Left colon (tissue), 2 donors: ENCODE data around the gene ENSA. TPM values are rescaled to one million over a fixed set of nuclear protein-coding genes. Genes with fewer than 3 reads are reported as not detected.
"Not testable (repeated sequence)": the region's sequence is repeated elsewhere in the genome, so short reads cannot be mapped to it uniquely, and the experiment has no call there.

ENCODE experiments used
- ATAC-seq: fragments of 200-7000 bp; cut with Tn5 transposase; one replicate; pipeline ENCODE4 v1.9.1; 2020; ENCODE audit warnings: mild to moderate bottlenecking, moderate library complexity
- DNase-seq, 2 donors: peaks; one replicate each; pipeline ENCODE4 v3.0.0-alpha.2; 2020
- intact Hi-C, 2 donors: fragments of 100-400 bp; cut with DNase I in 1 of 2; cut with micrococcal nuclease in 1 of 2; formaldehyde crosslinking; loops; one replicate each; pipeline versions ENCODE4 v1.11.2 to v1.14.0; 2022; cut with DNase I, micrococcal nuclease
- long read RNA-seq: library from polyadenylated mRNA; unstranded; transcript quantifications from one replicate; pipeline ENCODE4 v2.0.0, GENCODE V29; 2021
- total RNA-seq, 2 donors: library from RNA; stranded (reverse); fragmentation: NEBNext Ultra II Directional; extraction: Animal tissue kit (Norgen Biotek cat#: 25700); gene quantifications; one replicate each; pipeline ENCODE4 v1.2.1, GENCODE V29; 2021
- donor health status: DM: no; HTN: no; CAD: no.
- donor health status: DM: yes; HTN: yes; CAD: no.

The ENSA gene, protein sequence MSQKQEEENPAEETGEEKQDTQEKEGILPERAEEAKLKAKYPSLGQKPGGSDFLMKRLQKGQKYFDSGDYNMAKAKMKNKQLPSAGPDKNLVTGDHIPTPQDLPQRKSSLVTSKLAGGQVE
- 100 to 1,000 TPM; 175 to 222 TPM for total RNA-seq
- long read RNA-seq, transcript ENSA-214 (3 exons, 1,369 nt) = minor isoform, 5 of 63 reads
- long read RNA-seq, transcript ENSA-201 (3 exons, 2,818 nt) = major isoform, 30 of 63 reads
- long read RNA-seq, transcript ENSA-208 (4 exons, 2,085 nt) = minor isoform, 10 of 63 reads
- long read RNA-seq, partial matches to known transcripts = 0 of 63 reads
- long read RNA-seq, other reads (novel, unspliced or antisense) = 13 of 63 reads

DNA sequence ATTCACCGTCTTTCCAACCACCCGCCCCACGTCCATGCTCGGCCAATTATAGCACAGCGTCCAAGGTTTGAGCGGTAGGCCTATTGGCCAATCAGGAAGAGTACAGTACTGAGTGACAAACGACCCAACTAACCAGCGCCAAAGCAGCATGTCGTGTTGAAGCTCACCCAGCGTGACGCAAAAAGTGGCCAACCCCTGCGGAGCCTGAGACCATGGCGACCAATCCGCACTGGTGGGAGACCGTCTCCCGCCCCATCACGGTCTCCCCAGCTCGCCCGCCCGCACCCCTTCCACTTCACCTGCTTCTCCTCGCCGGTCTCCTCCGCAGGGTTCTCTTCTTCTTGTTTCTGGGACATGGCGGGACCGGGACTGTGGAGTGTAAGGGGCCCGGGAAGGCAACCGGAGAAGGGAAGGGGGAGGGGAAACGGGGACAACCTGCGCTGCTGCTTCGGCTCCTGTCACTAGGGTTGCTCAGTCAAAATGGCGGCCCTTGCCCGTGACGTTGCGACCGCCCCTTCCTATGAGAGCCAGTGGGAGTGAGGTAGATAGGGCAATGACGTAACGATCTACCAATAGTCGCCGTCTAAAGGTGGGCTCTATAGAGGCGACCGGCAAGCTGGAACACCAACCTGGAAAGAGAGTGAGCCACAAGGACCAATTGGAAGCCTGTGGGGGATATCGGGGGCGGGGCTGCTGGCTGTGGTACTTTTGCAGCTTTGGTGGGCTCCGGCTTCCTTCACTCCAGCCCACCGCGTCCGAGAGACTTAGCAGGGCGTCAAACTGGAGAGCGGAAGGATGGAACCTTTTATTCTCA lies at the start of gene ENSA:
ENSA (minus strand) TSS at position 498 of the 814 bp plus-strand sequence; CDS start at position 356, 142 bp downstream.
- intact Hi-C loops = loop anchor here in 1 of 2 donors (10.0 kb wide), 1 partner anchor 75 kb away; no protein-coding TSS in a partner anchor
- peak; percentile 89 for ATAC-seq
- DNase-seq = peak; percentile 95 to 99

- ATAC-seq (no peak), DNase-seq (no peak)
- intact Hi-C loops = no loop called here
Measured at GRCh38 chr1:150678988-150679387, 49.6 kb upstream of the ENSA start.

DNA sequence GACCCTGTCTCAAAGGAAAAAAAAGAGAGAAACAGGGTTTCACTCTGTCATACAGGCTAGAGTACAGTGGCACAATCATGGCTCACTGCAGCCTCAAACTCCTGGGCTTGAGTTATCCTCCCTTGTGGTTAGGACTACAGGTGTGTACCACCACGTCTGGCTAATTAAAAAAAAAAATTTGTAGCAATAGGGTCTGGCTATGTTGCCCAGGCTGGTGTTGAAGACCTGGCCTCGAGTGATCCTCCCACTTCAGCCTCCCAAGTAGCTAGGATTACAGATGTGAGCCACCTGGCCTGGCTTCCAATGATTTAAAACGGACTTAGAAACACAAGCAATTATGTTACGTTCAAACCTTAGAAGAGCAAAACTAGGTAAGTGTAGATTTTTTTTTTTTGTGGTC lies 45.5 kb upstream of the ENSA start:
- DNase-seq = no peak
- ATAC-seq = no peak
- intact Hi-C loops = no loop called here

GRCh38 chr1:150663321-150663720 lies 33.9 kb upstream of the ENSA start:
- intact Hi-C loops = no loop called here
- DNase-seq = no peak
- no peak for ATAC-seq

DNA sequence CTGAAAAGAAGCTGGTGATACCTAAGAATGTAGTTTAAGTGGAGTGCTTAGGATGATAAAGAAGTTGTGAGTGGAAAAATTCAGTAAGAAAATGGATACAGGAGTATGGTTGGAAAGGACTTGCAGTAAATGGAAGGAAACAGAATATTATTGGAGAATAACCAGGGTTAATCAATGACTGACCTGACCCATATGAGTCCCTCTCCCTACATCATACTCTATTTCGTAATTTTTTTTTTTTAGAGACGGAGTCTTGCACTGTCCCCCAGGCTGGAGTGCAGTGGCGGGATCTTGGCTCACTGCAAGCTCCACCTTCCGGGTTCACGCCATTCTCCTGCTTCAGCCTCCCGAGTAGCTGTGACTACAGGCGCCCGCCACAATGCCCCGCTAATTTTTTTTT lies 33.4 kb upstream of the ENSA start:
- intact Hi-C loops = no loop called here
- no peak for DNase-seq
- no peak for ATAC-seq

GRCh38 chr1:150661156-150661555 lies 31.7 kb upstream of the ENSA start:
- DNase-seq (no peak), ATAC-seq (no peak)
- intact Hi-C loops = no loop called here

GRCh38 chr1:150660584-150660983 lies 31.2 kb upstream of the ENSA start:
- ATAC-seq = no peak
- intact Hi-C loops = no loop called here

GRCh38 chr1:150657064-150657463 lies 27.7 kb upstream of the ENSA start:
- intact Hi-C loops, DNase-seq, ATAC-seq: not testable (repeated sequence)

More at GRCh38 chr1:150660584-150660983, 31.2 kb upstream of the ENSA start:
- no peak for DNase-seq

GRCh38 chr1:150654635-150655034 lies 25.2 kb upstream of the ENSA start:
- ATAC-seq, DNase-seq, intact Hi-C loops: not testable (repeated sequence)

GRCh38 chr1:150650193-150650592 lies 20.8 kb upstream of the ENSA start:
- DNase-seq = peak; percentile 53 to 71
- intact Hi-C loops = no loop called here
- peak; percentile 93 for ATAC-seq

- ATAC-seq = no peak
- intact Hi-C loops = no loop called here
- no peak for DNase-seq
Measured at GRCh38 chr1:150649441-150650075, 20.1 kb upstream of the ENSA start.

- intact Hi-C loops = no loop called here
- DNase-seq (no peak), ATAC-seq (no peak)
Measured at GRCh38 chr1:150642296-150642695, 12.9 kb upstream of the ENSA start.

DNA sequence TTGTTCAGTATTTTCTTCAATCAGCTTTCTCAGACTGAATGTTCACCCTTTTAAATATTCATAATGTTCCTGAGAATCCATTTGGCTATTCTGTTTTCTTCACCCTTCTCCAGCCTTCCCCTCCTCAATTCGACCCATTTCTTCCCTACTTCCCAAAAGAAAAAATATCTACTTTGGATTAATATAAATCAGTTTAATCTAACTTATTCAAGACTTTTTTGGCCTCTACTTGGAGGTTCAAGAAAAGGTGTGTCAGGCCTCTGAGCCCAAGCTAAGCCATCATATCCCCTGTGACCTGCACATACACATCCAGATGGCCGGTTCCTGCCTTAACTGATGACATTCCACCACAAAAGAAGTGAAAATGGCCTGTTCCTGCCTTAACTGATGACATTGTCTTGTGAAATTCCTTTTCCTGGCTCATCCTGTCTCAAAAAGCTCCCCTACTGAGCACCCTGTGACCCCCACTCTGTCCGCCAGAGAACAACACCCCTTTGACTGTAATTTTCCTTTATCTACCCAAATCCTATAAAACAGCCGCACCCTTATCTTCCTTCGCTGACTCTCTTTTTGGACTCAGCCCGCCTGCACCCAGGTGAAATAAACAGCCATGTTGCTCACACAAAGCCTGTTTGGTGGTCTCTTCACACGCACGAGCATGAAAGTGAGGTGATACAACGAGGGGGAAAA lies 11.9 kb upstream of the ENSA start:
- ATAC-seq, DNase-seq, intact Hi-C loops: not testable (repeated sequence)

- intact Hi-C loops, ATAC-seq: not testable (repeated sequence)
Measured at GRCh38 chr1:150638430-150638829, 9.0 kb upstream of the ENSA start.

DNA sequence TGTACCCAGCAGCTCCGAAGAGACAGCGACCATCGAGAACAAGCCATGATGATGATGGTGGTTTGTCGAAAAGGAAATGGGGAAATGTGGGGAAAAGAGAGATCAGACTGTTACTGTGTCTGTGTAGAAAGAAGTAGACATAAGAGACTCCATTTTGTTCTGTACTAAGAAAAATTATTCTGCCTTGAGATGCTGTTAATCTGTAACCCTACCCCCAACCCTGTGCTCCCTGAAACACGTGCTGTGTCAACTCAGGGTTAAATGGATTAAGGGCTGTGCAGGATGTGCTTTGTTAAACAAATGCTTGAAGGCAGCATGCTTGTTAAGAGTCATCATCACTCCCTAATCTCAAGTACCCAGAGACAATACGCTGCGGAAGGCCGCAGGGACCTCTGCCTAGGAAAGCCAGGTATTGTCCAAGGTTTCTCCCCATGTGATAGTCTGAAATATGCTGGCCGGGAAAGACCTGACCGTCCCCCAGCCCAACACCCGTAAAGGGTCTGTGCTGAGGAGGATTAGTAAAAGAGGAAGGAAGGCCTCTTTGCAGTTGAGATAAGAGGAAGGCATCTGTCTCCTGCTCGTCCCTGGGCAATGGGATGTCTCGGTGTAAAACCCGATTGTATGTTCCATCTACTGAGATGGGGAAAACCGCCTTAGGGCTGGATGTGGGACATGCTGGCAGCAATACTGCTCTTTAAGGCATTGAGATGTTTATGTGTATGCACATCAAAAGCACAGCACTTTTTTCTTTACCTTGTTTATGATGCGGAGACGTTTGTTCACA lies 5.6 kb upstream of the ENSA start:
- intact Hi-C loops, ATAC-seq: not testable (repeated sequence)

More at GRCh38 chr1:150638430-150638829, 9.0 kb upstream of the ENSA start:
- not testable (repeated sequence) for DNase-seq

DNA sequence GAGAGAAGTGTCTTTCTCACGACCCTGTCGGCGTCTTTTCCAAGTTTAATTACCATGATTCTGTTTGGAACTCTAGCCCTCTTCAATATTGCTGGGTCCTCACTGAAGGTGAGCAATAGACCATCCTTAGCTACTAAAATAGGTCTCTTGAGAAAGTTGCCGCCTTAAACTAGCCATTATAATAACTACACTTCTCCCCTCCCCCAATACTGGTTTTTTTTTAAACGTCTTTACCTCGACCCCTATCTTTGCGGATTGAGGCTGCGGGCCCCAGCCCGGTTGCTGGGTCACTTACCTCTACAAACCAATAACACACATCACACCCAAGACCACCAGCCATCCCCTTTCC lies 672 bp downstream of the ENSA start:
- ATAC-seq = peak; percentile 1
- DNase-seq = no peak
- intact Hi-C loops = loop anchor here in 1 of 2 donors (10.0 kb wide), 1 partner anchor 74 kb away; no protein-coding TSS in a partner anchor

More for the DNA sequence above, 5.6 kb upstream of the ENSA start:
- not testable (repeated sequence) for DNase-seq

- no peak for DNase-seq
- intact Hi-C loops = loop anchor here in 1 of 2 donors (10.0 kb wide), 1 partner anchor 73 kb away; no protein-coding TSS in a partner anchor
- ATAC-seq = no peak
Measured at GRCh38 chr1:150627826-150628410, 1.5 kb downstream of the ENSA start.
